Endodermal cell (in vitro differentiated cells): ENCODE results near the gene NAGLU. TPM values are rescaled to one million over a fixed set of nuclear protein-coding genes. Genes with fewer than 3 reads are reported as not detected.

Source experiments
- DNase-seq: peaks from one replicate; pipeline ENCODE4 v3.0.0-alpha.2; 2017
- H3K27ac ChIP-seq: 2 replicates; pipeline ENCODE4 v1.5.1; 2013; ENCODE audit warnings: mild to moderate bottlenecking, low read depth, low read length, moderate library complexity
- H3K27me3 ChIP-seq: 2 replicates; pipeline ENCODE4 v1.6.1; 2013; ENCODE audit warnings: mild to moderate bottlenecking, low read length, moderate library complexity; ENCODE audit not compliant: insufficient read depth, control insufficient read depth, poor library complexity, severe bottlenecking
- H3K36me3 ChIP-seq: 2 replicates; pipeline ENCODE4 v1.7.0; 2013; ENCODE audit warnings: mild to moderate bottlenecking, low read length, moderate library complexity; ENCODE audit not compliant: control insufficient read depth, insufficient read depth
- H3K4me1 ChIP-seq: one replicate; pipeline ENCODE4 v1.7.0; 2013; ENCODE audit warnings: low read length; ENCODE audit not compliant: control insufficient read depth, insufficient read depth
- H3K4me3 ChIP-seq: 2 replicates; pipeline ENCODE4 v1.5.1; 2013; ENCODE audit warnings: mild to moderate bottlenecking, low read length, moderate library complexity
- H3K9ac ChIP-seq: 2 replicates; pipeline ENCODE4 v1.6.1; 2013; ENCODE audit warnings: mild to moderate bottlenecking, low read length, moderate library complexity; ENCODE audit not compliant: poor library complexity, severe bottlenecking; ENCODE audit errors: extremely low read depth
- H3K9me3 ChIP-seq: 2 replicates; pipeline ENCODE4 v1.6.1; 2013; ENCODE audit warnings: mild to moderate bottlenecking, low read length, moderate library complexity; ENCODE audit not compliant: control insufficient read depth
- H3K27ac Mint-ChIP-seq: 2 replicates; pipeline ENCODE4 v1.8.0; 2020; ENCODE audit warnings: mixed read lengths
- H3K27me3 Mint-ChIP-seq: 2 replicates; pipeline ENCODE4 v1.8.0; 2021; ENCODE audit warnings: mild to moderate bottlenecking, mixed read lengths; ENCODE audit not compliant: insufficient read depth
- H3K36me3 Mint-ChIP-seq: 2 replicates; pipeline ENCODE4 v1.8.0; 2020; ENCODE audit warnings: low read depth, mixed read lengths
- H3K4me1 Mint-ChIP-seq: 2 replicates; pipeline ENCODE4 v1.8.0; 2020; ENCODE audit warnings: mixed read lengths
- H3K4me3 Mint-ChIP-seq: 2 replicates; pipeline ENCODE4 v1.8.0; 2020; ENCODE audit warnings: mild to moderate bottlenecking, moderate library complexity, mixed read lengths
- H3K9me3 Mint-ChIP-seq: 2 replicates; pipeline ENCODE4 v1.8.0; 2020; ENCODE audit warnings: mild to moderate bottlenecking, mixed read lengths
- WGBS, 2 experiments: methylation state at CpG; one replicate each; pipeline versions ENCODE4 v1.1.5 to v1.1.7; 2013; ENCODE audit warnings: missing lambda C conversion rate in 2 of 2, mixed read lengths in 1 of 2; ENCODE audit not compliant: insufficient coverage in 1 of 2, insufficient read length in 1 of 2; 5-methylcytosine and 5-hydroxymethylcytosine counted together
- total RNA-seq, 2 donors: library from RNA; stranded (reverse); fragmentation: NEBNext Ultra II Directional in 1 of 2; extraction: Animal tissue kit (Norgen Biotek cat#: 25700) in 1 of 2; gene quantifications; 2 replicates in 1 of 2; 3 replicates in 1 of 2; pipeline ENCODE4 v1.2.1, GENCODE V29; 2021
- TF ChIP-seq, protein P1 (sequence below): fragments of 200-600 bp; sonication (generic); conservative IDR thresholded peaks from 2 replicates; pipeline ENCODE4 v1.5.0; 2021; ENCODE audit warnings: antibody characterized with exemption, mild to moderate bottlenecking

Gene NAGLU
- total RNA-seq, 2 donors from 2014 or later = 29.1 to 31.5 TPM

DNA sequence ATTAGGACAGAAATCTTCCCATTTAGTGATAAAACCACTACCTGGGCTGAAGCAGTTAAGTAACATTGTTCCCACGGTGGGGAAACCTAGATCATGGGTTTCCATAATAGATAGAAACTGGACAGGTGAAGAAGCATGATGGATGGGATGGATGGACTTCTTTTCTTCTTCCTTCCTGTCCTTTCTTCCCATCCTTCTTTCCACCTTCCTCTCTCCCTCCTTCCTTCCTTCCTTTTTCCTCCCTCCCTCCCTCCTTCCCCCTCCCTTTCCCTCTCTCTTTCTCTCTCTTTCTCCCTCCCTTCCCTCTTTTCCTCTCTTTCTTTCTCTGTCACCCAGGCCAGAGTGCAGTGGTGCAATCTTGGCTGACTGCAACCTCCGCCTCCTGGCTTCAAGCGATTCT lies 38.4 kb downstream of the NAGLU start:
- no peak for DNase-seq
- peaks cover 63% of the 10 kb centered on the region for H3K36me3 Mint-ChIP-seq
- no peak overlapping the region for H3K27ac ChIP-seq
- peaks cover 14% of the 10 kb centered on the region for H3K4me1 Mint-ChIP-seq
- H3K27me3 Mint-ChIP-seq = no peaks in the 10 kb centered on the region
- H3K36me3 ChIP-seq = peaks cover 67% of the 10 kb centered on the region
- WGBS, 2 experiments = 89 to 95% methylated on average over 2 of the region's 3 CpGs
- H3K4me3 ChIP-seq = no peak overlapping the region
- no peak overlapping the region for H3K9ac ChIP-seq
- no peaks in the 10 kb centered on the region for H3K9me3 ChIP-seq
- H3K27me3 ChIP-seq = no peaks in the 10 kb centered on the region
- H3K9me3 Mint-ChIP-seq = no peaks in the 10 kb centered on the region
- no peaks in the 10 kb centered on the region for H3K4me1 ChIP-seq
- no peak overlapping the region for H3K27ac Mint-ChIP-seq
- TF ChIP-seq, protein P1, sequence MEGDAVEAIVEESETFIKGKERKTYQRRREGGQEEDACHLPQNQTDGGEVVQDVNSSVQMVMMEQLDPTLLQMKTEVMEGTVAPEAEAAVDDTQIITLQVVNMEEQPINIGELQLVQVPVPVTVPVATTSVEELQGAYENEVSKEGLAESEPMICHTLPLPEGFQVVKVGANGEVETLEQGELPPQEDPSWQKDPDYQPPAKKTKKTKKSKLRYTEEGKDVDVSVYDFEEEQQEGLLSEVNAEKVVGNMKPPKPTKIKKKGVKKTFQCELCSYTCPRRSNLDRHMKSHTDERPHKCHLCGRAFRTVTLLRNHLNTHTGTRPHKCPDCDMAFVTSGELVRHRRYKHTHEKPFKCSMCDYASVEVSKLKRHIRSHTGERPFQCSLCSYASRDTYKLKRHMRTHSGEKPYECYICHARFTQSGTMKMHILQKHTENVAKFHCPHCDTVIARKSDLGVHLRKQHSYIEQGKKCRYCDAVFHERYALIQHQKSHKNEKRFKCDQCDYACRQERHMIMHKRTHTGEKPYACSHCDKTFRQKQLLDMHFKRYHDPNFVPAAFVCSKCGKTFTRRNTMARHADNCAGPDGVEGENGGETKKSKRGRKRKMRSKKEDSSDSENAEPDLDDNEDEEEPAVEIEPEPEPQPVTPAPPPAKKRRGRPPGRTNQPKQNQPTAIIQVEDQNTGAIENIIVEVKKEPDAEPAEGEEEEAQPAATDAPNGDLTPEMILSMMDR = no peak
- no peak overlapping the region for H3K4me3 Mint-ChIP-seq

DNA sequence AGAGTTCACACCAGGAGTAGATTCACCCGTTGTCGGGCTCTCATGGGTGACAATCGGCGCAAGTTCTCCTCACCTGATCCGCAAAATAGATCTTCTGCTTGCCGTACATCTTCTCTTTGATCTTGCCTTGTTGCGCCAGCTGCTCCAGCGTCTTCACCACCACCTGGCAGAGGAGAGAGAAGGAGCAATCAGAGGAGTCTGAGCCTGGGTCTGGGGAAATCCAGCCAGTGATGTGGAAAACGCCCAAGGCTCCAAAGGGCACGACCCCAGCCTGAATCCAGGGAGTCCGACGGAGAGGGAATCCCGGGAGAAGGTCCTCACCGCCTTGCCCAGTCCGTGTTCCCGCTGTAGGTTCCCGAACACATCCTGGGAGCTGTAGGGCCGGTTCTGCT lies 41.1 kb downstream of the NAGLU start:
- WGBS, 2 experiments = 3 to 5% methylated on average over 13 to 18 of the region's 18 CpGs
- H3K27ac Mint-ChIP-seq = peak overlapping the region; percentile 98
- TF ChIP-seq, protein P1 = no peak
- DNase-seq = no peak
- Histone ChIP-seq H3K27me3 (no peaks in the 10 kb centered on the region), H3K9me3 (no peaks in the 10 kb centered on the region), H3K9ac (peak overlapping the region; percentile 87), H3K36me3 (peaks cover 61% of the 10 kb centered on the region), H3K4me3 (peak overlapping the region; percentile 99), H3K4me1 (no peaks in the 10 kb centered on the region), H3K27ac (peak overlapping the region; percentile 36)
- H3K4me3 Mint-ChIP-seq = peak overlapping the region; percentile 78
- no peaks in the 10 kb centered on the region for H3K9me3 Mint-ChIP-seq
- H3K27me3 Mint-ChIP-seq = no peaks in the 10 kb centered on the region
- H3K4me1 Mint-ChIP-seq = peaks cover 14% of the 10 kb centered on the region
- H3K36me3 Mint-ChIP-seq = peaks cover 58% of the 10 kb centered on the region

DNA sequence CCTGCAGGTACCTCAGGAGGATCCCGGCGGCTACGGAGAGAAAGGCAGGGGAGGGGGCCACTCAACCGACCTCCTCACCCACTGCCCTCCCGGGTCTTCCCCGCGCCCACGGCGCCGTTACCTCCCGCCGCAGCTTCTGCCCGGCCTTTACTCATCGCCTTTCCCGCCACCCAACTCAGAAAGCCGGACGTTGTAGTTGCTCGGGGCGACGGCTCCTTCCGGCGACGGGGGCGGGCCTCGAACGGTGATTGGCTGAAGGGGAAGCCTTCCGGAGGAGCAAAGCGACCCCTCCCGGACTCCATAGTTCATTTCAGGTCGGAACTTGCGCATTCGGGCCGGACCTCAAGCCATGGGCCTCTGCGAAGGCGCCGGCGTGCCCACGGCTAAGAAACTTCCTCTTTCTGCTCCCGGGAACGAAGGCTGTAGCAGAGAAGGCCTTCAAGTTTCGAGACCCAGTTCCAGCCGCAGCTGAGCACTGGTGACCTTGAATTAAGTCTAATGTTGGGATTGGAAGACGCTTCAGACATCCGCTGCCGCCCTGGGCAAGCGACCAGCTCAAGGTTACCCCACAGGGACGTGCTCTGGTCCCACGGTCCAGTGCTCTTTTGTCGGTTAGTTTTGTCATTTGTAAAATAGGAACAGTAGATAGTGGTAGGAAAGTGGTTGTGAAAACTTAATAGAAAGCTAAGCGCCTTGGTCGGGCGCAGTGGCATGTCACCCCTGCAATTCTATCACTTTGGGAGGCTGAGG lies 41.7 kb downstream of the NAGLU start, which contains the start of gene PSMC3IP:
TSS of gene PSMC3IP (minus strand) at position 198 of the 750 bp plus-strand sequence. CDS start at position 155, 43 bp downstream.
- 0 to 2% methylated on average over 26 to 52 of the region's 52 CpGs for WGBS, 2 experiments
- peak; percentile 100 for DNase-seq
- Mint-ChIP-seq H3K27ac (peak within 1 kb of the TSS; percentile 98), H3K4me3 (peak within 1 kb of the TSS; percentile 78), H3K36me3 (peaks cover 59% of the 10 kb centered on the region), H3K4me1 (peaks cover 14% of the 10 kb centered on the region), H3K9me3 (no peaks in the 10 kb centered on the region), H3K27me3 (no peaks in the 10 kb centered on the region)
- Histone ChIP-seq H3K36me3 (peaks cover 62% of the 10 kb centered on the region), H3K4me3 (peak within 1 kb of the TSS; percentile 99), H3K27ac (peak within 1 kb of the TSS; percentile 47), H3K4me1 (no peaks in the 10 kb centered on the region), H3K9ac (peak within 1 kb of the TSS; percentile 87), H3K9me3 (no peaks in the 10 kb centered on the region), H3K27me3 (no peaks in the 10 kb centered on the region)
- TF ChIP-seq, protein P1 = peak; percentile 59
